WTC11 (cell line): ENCODE results near the gene SDHB. TPM values are rescaled to one million over a fixed set of nuclear protein-coding genes. Genes with fewer than 3 reads are reported as not detected.

Experiments
- ATAC-seq: fragments of 200-7000 bp; cut with Tn5 transposase; 2 replicates; pipeline ENCODE4 v1.10.0; 2021; ENCODE audit warnings: mild to moderate bottlenecking, moderate library complexity
- CTCF ChIA-PET: fragments of 300-600 bp; sonication (Branson Sonifier 250); formaldehyde crosslinking; loops from one replicate; lab custom pipeline; 2021; ENCODE audit warnings: antibody characterized with exemption; lab: Charles Lee
- POLR2A ChIA-PET: fragments of 350-600 bp; sonication (Branson Sonifier 250); formaldehyde crosslinking; loops from one replicate; lab custom pipeline; 2021; ENCODE audit warnings: antibody characterized with exemption; lab: Charles Lee
- DNase-seq: peaks from one replicate; pipeline ENCODE4 v3.0.0; 2021; ENCODE audit warnings: low spot score
- H3K27ac Mint-ChIP-seq: 2 replicates; pipeline ENCODE4 v1.8.0; 2021; ENCODE audit warnings: mixed read lengths
- H3K27me3 Mint-ChIP-seq: 2 replicates; pipeline ENCODE4 v1.8.0; 2021; ENCODE audit warnings: low read depth, mild to moderate bottlenecking, moderate library complexity, mixed read lengths
- H3K36me3 Mint-ChIP-seq: 2 replicates; pipeline ENCODE4 v1.8.0; 2021; ENCODE audit warnings: mixed read lengths
- H3K4me1 Mint-ChIP-seq: 2 replicates; pipeline ENCODE4 v1.8.0; 2022; ENCODE audit warnings: mixed read lengths
- H3K4me3 Mint-ChIP-seq: 2 replicates; pipeline ENCODE4 v1.8.0; 2021; ENCODE audit warnings: mild to moderate bottlenecking, moderate library complexity, mixed read lengths
- H3K9me3 Mint-ChIP-seq: 2 replicates; pipeline ENCODE4 v1.8.0; 2021; ENCODE audit warnings: mixed read lengths
- CREM ChIP-seq: sonication (generic); formaldehyde crosslinking; IDR thresholded peaks from 2 replicates; pipeline ENCODE4 v1.8.1; 2022; ENCODE audit warnings: mild to moderate bottlenecking, missing genetic modification reagents, moderate library complexity
- ESRRA ChIP-seq: sonication (generic); formaldehyde crosslinking; IDR thresholded peaks from 2 replicates; pipeline ENCODE4 v1.8.1; 2022; ENCODE audit warnings: mild to moderate bottlenecking, missing genetic modification reagents, borderline replicate concordance
- FOXK1 ChIP-seq: sonication (generic); formaldehyde crosslinking; IDR thresholded peaks from 2 replicates; pipeline ENCODE4 v1.8.0; 2022; ENCODE audit warnings: mild to moderate bottlenecking, moderate library complexity, missing genetic modification reagents
- HMGA2 ChIP-seq: fragments of 250-450 bp; sonication (Bioruptor Pico); IDR thresholded peaks from 2 replicates; pipeline ENCODE4 v1.4.0; 2021; ENCODE audit warnings: mild to moderate bottlenecking, moderate library complexity
- KAT7 ChIP-seq: sonication (generic); formaldehyde crosslinking; IDR thresholded peaks from 2 replicates; pipeline ENCODE4 v1.8.1; 2023; ENCODE audit warnings: missing genetic modification reagents, mild to moderate bottlenecking, borderline replicate concordance
- NFATC4 ChIP-seq: fragments of 250-450 bp; sonication (Bioruptor Pico); IDR thresholded peaks from 2 replicates; pipeline ENCODE4 v1.9.0; 2021; ENCODE audit warnings: mild to moderate bottlenecking
- NFYB ChIP-seq: sonication (generic); formaldehyde crosslinking; conservative IDR thresholded peaks from 2 replicates; pipeline ENCODE4 v1.8.0; 2022; ENCODE audit warnings: low read depth, missing genetic modification reagents
- PRDM15 ChIP-seq: sonication (generic); formaldehyde crosslinking; IDR thresholded peaks from 2 replicates; pipeline ENCODE4 v1.8.0; 2022; ENCODE audit warnings: missing genetic modification reagents
- TEAD4 ChIP-seq: sonication (generic); formaldehyde crosslinking; IDR thresholded peaks from 2 replicates; pipeline ENCODE4 v1.8.0; 2022; ENCODE audit warnings: mild to moderate bottlenecking, missing genetic modification reagents
- ZNF263 ChIP-seq: sonication (generic); formaldehyde crosslinking; IDR thresholded peaks from 2 replicates; pipeline ENCODE4 v1.8.1; 2022; ENCODE audit warnings: low read depth, mild to moderate bottlenecking, moderate library complexity, missing genetic modification reagents
- ZNF423 ChIP-seq: fragments of 250-450 bp; sonication (Bioruptor Pico); IDR thresholded peaks from 2 replicates; pipeline ENCODE4 v2.1.2; 2022; ENCODE audit warnings: mild to moderate bottlenecking, moderate library complexity
- ZNF425 ChIP-seq: fragments of 250-450 bp; sonication (Bioruptor Pico); conservative IDR thresholded peaks from 2 replicates; pipeline ENCODE4 v1.9.0; 2021; ENCODE audit warnings: mild to moderate bottlenecking
- ZNF512 ChIP-seq: sonication (generic); formaldehyde crosslinking; IDR thresholded peaks from 2 replicates; pipeline ENCODE4 v1.8.1; 2022; ENCODE audit warnings: missing genetic modification reagents, borderline replicate concordance
- total RNA-seq: library from RNA; stranded (reverse); gene quantifications from 3 replicates; pipeline ENCODE4 v1.2.3, GENCODE V29; 2021
- TF ChIP-seq, protein P1 (sequence below): sonication (generic); formaldehyde crosslinking; IDR thresholded peaks from 2 replicates; pipeline ENCODE4 v1.8.1; 2023; ENCODE audit warnings: mild to moderate bottlenecking, missing genetic modification reagents, moderate library complexity
- TF ChIP-seq, protein P2 (sequence below): sonication (generic); formaldehyde crosslinking; IDR thresholded peaks from 2 replicates; pipeline ENCODE4 v1.8.0; 2022; ENCODE audit warnings: mild to moderate bottlenecking, missing genetic modification reagents
- TF ChIP-seq, protein P3 (sequence below): sonication (generic); formaldehyde crosslinking; IDR thresholded peaks from 2 replicates; pipeline ENCODE4 v1.8.0; 2022; ENCODE audit warnings: mild to moderate bottlenecking, missing genetic modification reagents

Gene SDHB
- total RNA-seq, 1 experiment from 2014 or later: 89.5 TPM

- no peak for TF ChIP-seq KAT7 (CRISPR knock-in tag)
- no peak for TF ChIP-seq ZNF263 (CRISPR knock-in tag)
- no peak for TF ChIP-seq NFATC4
- no peak for TF ChIP-seq ZNF425
- no peak for TF ChIP-seq ZNF423 (CRISPR knock-in tag)
- no peak for TF ChIP-seq ZNF512 (CRISPR knock-in tag)
- no peak for TF ChIP-seq FOXK1
These were observed 5.9 kb downstream of the SDHB start (continued) for GRCh38 chr1:17047924-17048323.

DNA sequence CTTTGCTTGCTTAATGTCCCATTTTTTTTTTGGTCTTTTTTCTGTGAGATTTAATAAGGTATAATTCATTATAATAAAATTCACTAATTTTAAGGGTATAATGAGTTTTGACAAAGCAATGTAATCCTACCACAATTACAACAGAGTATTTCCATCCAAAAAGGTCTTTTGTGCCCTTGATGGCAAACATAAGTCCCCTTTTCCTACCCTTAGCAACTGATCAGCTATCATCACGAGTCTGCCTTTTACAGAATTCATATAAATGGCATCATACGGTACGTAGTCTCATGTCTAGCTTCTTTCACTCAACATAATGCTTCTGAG is 7.5 kb downstream of the SDHB start:
- TF ChIP-seq, protein P1, sequence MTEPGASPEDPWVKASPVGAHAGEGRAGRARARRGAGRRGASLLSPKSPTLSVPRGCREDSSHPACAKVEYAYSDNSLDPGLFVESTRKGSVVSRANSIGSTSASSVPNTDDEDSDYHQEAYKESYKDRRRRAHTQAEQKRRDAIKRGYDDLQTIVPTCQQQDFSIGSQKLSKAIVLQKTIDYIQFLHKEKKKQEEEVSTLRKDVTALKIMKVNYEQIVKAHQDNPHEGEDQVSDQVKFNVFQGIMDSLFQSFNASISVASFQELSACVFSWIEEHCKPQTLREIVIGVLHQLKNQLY (CRISPR knock-in tag): no peak
- TF ChIP-seq NFYB (CRISPR knock-in tag): no peak
- Mint-ChIP-seq H3K4me3 (no peak overlapping the region), H3K4me1 (peaks cover 4% of the 10 kb centered on the region), H3K36me3 (peaks cover 37% of the 10 kb centered on the region), H3K9me3 (no peaks in the 10 kb centered on the region), H3K27me3 (no peaks in the 10 kb centered on the region), H3K27ac (no peak overlapping the region)
- ChIA-PET CTCF (interaction anchor here (0.6 to 2.4 kb wide), 19 partner anchors 14 to 425 kb away, joined by 3 to 10 read pairs (median 4); partner anchors contain the start of genes ATP13A2 and MFAP2), POLR2A (no interaction called here)
- DNase-seq: no peak
- no peak for ATAC-seq

GRCh38 chr1:17045634-17046333 is 8.0 kb downstream of the SDHB start:
- H3K27me3 Mint-ChIP-seq: no peaks in the 10 kb centered on the region
- H3K36me3 Mint-ChIP-seq: peaks cover 33% of the 10 kb centered on the region
- ChIA-PET CTCF (interaction anchor here (0.6 to 2.4 kb wide), 18 partner anchors 18 to 425 kb away, joined by 3 to 10 read pairs (median 4); partner anchors contain the start of gene MFAP2), POLR2A (no interaction called here)
- peak overlapping the region; percentile 82 for H3K27ac Mint-ChIP-seq
- DNase-seq (no peak), ATAC-seq (peak; percentile 26; the same call in 1 of the 2 replicates)
- H3K9me3 Mint-ChIP-seq: no peaks in the 10 kb centered on the region
- no peak overlapping the region for H3K4me3 Mint-ChIP-seq
- H3K4me1 Mint-ChIP-seq: peaks cover 4% of the 10 kb centered on the region
- no peak for TF ChIP-seq HMGA2
- no peak for TF ChIP-seq ZNF425
- TF ChIP-seq ESRRA: no peak
- TF ChIP-seq TEAD4: no peak
- TF ChIP-seq, protein P2, sequence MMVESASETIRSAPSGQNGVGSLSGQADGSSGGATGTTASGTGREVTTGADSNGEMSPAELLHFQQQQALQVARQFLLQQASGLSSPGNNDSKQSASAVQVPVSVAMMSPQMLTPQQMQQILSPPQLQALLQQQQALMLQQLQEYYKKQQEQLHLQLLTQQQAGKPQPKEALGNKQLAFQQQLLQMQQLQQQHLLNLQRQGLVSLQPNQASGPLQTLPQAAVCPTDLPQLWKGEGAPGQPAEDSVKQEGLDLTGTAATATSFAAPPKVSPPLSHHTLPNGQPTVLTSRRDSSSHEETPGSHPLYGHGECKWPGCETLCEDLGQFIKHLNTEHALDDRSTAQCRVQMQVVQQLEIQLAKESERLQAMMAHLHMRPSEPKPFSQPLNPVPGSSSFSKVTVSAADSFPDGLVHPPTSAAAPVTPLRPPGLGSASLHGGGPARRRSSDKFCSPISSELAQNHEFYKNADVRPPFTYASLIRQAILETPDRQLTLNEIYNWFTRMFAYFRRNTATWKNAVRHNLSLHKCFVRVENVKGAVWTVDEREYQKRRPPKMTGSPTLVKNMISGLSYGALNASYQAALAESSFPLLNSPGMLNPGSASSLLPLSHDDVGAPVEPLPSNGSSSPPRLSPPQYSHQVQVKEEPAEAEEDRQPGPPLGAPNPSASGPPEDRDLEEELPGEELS (CRISPR knock-in tag): no peak
- no peak for TF ChIP-seq PRDM15 (CRISPR knock-in tag)
- no peak for TF ChIP-seq FOXK1
- no peak for TF ChIP-seq CREM (CRISPR knock-in tag)
- TF ChIP-seq, protein P3, sequence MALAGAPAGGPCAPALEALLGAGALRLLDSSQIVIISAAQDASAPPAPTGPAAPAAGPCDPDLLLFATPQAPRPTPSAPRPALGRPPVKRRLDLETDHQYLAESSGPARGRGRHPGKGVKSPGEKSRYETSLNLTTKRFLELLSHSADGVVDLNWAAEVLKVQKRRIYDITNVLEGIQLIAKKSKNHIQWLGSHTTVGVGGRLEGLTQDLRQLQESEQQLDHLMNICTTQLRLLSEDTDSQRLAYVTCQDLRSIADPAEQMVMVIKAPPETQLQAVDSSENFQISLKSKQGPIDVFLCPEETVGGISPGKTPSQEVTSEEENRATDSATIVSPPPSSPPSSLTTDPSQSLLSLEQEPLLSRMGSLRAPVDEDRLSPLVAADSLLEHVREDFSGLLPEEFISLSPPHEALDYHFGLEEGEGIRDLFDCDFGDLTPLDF (CRISPR knock-in tag): no peak
